Ecto neural progenitor cell (in vitro differentiated cells): ENCODE measurements around the gene NOTCH1.
"Not testable (repeated sequence)": the region's sequence is repeated elsewhere in the genome, so short reads cannot be mapped to it uniquely, and the experiment has no call there.

Experiments
- DNase-seq: peaks from one replicate; pipeline ENCODE4 v3.0.0-alpha.2; 2018; ENCODE audit warnings: low spot score

NOTCH1 gene

GRCh38 chr9:136564379-136564988 lies 18.6 kb upstream of the NOTCH1 start:
- no peak for DNase-seq

GRCh38 chr9:136563646-136564325 lies 17.9 kb upstream of the NOTCH1 start:
- DNase-seq = no peak

GRCh38 chr9:136562746-136563495 lies 17.1 kb upstream of the NOTCH1 start:
- DNase-seq = no peak

- no peak for DNase-seq
These were observed 15.9 kb upstream of the NOTCH1 start for GRCh38 chr9:136561779-136562178.

GRCh38 chr9:136560586-136560985 lies 14.7 kb upstream of the NOTCH1 start:
- DNase-seq = no peak

- DNase-seq = not testable (repeated sequence)
These were observed 13.5 kb upstream of the NOTCH1 start for GRCh38 chr9:136559371-136559770.

- DNase-seq = not testable (repeated sequence)
These were observed 13.0 kb upstream of the NOTCH1 start for GRCh38 chr9:136558846-136559245.

- no peak for DNase-seq
These were observed 12.5 kb upstream of the NOTCH1 start for GRCh38 chr9:136558373-136558772.

- no peak for DNase-seq
These were observed 11.2 kb upstream of the NOTCH1 start for GRCh38 chr9:136557036-136557435.

- no peak for DNase-seq
These were observed 10.3 kb upstream of the NOTCH1 start for GRCh38 chr9:136556166-136556565.

- no peak for DNase-seq
These were observed 9.0 kb upstream of the NOTCH1 start for GRCh38 chr9:136554870-136555269.

- DNase-seq = no peak
These were observed 7.7 kb upstream of the NOTCH1 start for GRCh38 chr9:136553581-136553980.

- DNase-seq = no peak
These were observed 6.4 kb upstream of the NOTCH1 start for GRCh38 chr9:136552117-136552703.

GRCh38 chr9:136551401-136552116 lies 5.7 kb upstream of the NOTCH1 start:
- DNase-seq = no peak

GRCh38 chr9:136550439-136551289 lies 4.8 kb upstream of the NOTCH1 start:
- DNase-seq = no peak

- no peak for DNase-seq
These were observed 3.4 kb upstream of the NOTCH1 start for GRCh38 chr9:136549010-136549980.

GRCh38 chr9:136547508-136548215 lies 1.8 kb upstream of the NOTCH1 start:
- DNase-seq = no peak

GRCh38 chr9:136546697-136547501 lies 1.1 kb upstream of the NOTCH1 start:
- no peak for DNase-seq

GRCh38 chr9:136545692-136545964 lies 220 bp downstream of the NOTCH1 start:
- DNase-seq = no peak
